ENCODE measurements around the gene MTRR.

DNA sequence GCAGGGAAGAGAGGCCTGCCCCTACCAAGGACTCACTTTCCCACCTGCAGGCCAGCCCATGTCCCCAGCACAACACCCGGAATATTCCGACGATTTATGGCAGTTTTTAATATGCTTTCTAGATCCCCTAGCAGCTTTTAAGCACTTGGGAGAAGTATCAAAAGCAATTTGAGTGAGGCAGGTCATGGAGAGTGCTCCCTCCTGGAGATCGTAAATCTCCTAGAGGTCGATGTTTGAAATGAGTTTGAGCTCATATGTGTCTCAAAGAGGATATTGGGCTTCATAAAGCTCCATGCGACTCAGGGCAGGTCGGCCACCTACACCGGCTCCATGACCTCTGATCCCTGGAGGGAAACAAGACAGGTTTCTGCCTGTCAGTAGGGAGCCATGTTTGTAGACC, 45.4 kb upstream of the MTRR start:
- TF ChIP-seq TCF7L2 (IDR thresholded peaks at IDR 0.05; ENCODE audit: low read depth, low read length) (no peak), REST (IDR thresholded peaks at IDR 0.05; ENCODE audit: insufficient read depth in 1 of 2, low read depth in 2 of 2, low read length in 1 of 2) (no peak), POLR2AphosphoS5 (IDR thresholded peaks at IDR 0.05; ENCODE audit: low read depth, low read length) (no peak), SIN3A (IDR thresholded peaks at IDR 0.05; ENCODE audit: borderline replicate concordance, insufficient read depth, low read depth, low read length) (no peak)
- TF ChIP-seq, protein P1, sequence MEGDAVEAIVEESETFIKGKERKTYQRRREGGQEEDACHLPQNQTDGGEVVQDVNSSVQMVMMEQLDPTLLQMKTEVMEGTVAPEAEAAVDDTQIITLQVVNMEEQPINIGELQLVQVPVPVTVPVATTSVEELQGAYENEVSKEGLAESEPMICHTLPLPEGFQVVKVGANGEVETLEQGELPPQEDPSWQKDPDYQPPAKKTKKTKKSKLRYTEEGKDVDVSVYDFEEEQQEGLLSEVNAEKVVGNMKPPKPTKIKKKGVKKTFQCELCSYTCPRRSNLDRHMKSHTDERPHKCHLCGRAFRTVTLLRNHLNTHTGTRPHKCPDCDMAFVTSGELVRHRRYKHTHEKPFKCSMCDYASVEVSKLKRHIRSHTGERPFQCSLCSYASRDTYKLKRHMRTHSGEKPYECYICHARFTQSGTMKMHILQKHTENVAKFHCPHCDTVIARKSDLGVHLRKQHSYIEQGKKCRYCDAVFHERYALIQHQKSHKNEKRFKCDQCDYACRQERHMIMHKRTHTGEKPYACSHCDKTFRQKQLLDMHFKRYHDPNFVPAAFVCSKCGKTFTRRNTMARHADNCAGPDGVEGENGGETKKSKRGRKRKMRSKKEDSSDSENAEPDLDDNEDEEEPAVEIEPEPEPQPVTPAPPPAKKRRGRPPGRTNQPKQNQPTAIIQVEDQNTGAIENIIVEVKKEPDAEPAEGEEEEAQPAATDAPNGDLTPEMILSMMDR (IDR thresholded peaks at IDR 0.05) = no peak
